HG02571 (cell line): Measurements from ENCODE around the gene CYB5R3.

ENCODE experiments used
- ATAC-seq: cut with Tn5 transposase; IDR thresholded peaks from one replicate; pipeline ENCODE4 v1.9.1; 2021; ENCODE audit warnings: mild to moderate bottlenecking, moderate library complexity; ENCODE audit not compliant: unreplicated experiment

Gene CYB5R3

DNA sequence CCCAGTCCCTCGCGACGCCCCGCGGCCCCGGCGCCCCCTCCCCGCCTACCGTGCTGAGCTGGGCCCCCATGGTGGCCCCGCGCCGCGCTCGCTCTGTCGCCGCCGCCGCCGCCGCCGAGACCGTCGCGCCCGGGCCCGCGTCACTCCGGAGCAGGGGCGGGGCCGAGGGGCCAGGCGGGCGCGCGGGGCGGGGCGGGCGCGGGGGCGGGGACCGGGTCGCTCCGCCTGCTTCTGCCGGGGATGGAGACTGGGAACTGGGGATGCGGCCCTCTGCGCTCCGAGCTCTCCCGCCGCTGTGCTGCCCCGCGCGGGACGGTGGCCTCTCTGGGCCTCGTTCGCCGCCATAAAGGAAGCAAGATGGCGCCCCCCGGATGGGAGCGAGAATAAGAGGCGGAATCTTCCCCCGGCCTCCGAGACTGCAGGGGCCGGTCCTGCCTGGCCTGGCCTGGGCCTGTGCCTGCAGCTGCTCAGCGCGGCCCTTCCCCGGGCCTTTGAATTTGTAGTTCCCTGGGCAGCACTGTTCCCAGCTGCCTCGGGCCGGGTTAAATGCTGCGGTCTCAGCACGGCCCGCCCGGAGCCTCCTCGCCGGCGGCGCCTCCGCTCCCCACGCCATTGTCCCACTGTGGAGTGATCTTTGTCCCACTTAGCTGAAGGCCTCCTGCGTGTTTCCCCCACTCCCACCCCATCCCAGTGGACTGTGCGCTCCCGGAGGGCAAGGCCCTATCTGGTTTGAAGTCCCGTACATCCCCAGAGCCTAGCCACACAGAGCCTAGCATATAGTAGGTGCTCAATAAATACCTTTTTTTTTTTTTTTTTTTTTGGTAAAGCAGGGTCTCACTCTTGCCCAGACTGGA, at the start of gene CYB5R3:
CYB5R3 (minus strand) TSS at position 147 of the 854 bp plus-strand sequence; CDS start at position 70, 77 bp downstream.
- ATAC-seq: peak; percentile 60

DNA sequence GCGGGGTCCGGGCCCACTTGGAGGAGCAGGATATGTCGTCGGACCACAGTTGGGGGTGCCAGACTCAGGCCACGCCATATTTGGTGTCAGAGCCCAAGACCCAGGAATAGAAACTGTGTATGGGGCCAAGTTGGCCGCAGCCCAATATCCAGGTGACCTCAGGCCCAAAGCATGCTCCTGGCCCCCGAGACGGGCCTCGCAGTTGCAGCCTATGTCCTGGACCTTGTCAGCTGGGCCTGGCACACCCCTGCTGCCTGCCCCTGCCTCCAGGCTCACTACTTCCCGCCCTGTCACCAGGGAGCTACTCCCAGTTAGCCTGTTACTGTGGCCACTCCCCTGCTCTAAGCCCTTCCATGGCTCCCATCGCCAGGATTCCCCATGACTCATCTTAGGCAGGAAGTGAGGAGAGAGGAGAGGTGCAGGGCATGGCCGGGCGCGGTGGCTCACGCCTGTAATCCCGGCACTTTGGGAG, 48.4 kb upstream of the CYB5R3 start:
- no peak for ATAC-seq

GRCh38 chr22:42696331-42696967, 47.3 kb upstream of the CYB5R3 start:
- no peak for ATAC-seq

GRCh38 chr22:42695294-42695693, 46.1 kb upstream of the CYB5R3 start:
- ATAC-seq: no peak

DNA sequence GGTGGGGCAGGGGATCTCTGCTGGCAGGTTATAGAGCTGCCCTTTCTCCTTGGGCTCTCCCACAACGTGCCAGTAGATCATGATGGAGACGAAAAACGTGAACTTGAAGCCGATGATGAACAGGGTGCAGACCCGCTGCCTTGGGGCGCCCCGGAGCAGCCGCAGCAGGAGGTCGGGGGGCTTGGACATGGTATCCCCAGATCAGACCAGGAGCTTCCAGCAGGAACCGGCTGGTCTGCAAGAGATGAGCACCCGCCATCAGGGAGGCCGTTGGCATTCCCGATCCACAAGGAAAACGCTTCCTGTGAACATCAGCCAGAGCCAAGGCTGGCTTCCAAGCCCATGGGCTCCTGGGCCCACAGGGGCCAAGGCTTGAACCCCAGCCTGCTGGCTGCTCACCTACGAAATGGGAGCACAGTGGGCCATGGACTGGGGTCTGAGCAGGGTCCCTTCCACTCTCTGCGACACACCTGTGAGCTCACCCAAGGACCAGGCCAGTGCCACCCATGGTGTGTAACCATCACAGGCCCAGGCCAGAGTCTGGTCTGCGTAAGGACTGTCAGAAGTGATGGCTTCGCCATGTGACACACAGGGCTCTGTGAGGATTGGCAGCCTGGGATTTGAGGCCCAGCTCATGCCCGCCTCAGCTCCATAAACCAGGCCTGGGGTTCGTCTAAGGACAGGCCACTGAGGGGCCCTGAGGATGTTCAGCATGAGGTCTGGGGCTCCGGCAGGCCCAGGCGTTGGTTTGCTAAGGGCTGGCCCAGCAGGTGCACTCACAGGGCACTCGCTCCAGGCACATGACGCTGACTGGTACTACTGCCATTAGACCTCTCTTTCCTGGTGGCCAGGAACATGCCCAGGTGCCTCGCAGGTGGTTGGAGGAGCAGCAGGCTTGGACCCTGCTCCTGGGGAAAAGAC, 44.8 kb upstream of the CYB5R3 start:
- no peak for ATAC-seq

DNA sequence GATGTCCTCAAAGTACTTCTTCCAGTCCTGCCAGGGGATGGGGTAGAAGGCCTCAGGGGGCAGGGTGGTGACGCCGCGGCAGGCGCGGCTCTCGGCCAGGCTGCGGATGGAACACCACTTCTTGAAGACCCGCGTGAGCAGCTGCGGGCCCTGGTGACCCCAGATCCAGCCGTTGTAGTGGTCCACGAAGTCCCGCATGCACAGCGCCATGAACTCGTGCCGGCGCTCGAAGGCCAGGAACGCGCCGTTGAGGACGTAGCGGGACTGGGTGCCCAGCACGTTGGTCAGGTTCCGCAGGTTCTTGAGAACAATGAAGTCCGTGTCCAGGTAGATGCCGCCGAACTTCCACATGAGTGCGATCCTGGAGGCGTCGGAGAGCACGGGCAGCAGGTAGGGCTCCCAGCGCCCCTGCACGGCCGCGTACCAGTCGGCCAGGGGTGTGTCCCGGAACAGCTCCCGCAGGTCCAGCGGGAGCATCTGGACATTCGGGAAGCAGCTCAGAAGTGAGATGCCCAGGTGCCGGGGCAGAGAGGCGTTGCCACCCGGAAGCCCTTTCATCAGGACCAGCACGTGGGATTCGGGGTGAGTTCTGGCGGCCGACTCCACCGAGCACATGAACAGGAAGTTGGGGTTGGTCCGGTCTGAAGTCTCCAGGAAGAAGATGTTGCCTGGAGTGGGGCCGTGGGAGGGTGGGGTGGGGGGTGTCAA, 44.0 kb upstream of the CYB5R3 start:
- ATAC-seq: no peak

DNA sequence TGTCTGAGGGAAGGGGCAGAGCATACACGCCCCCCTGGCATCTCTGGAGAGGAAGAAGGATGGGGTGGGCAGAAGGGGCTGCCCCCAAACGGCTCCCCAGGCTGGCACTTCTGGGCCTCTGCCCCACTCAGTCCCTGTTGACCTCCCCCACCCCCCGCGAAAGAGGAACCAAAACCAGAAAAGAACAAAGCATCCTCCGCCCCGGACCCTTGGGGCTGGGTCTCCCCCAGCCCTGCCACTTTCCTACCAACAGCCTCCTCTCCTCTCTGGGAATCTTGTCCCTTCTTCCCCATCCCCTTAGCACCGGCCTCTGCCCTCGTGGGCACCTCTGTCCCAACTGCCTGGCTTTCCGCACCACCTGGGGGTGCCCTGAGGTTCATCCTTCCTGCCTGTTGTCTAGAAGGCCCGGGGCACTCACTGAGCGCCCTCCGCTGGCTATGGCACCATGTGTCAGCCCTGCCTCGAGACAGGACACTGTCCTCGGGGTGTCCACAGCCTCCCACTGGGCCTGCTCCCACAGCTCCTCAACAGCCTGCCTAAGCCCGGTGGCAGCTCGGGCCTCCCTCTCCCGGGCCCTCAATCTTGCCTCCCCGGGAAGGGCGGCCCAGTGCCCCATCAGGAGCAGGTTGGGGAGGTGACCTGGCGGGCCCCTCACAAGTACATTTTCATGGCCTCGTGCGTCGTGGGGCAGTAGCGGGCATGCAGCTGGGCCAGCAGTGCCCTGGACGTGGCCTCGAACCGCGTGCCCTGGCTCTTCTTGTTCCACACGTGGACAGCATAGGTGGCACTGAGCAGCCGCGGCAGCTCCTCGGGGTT, 43.3 kb upstream of the CYB5R3 start:
- no peak for ATAC-seq

DNA sequence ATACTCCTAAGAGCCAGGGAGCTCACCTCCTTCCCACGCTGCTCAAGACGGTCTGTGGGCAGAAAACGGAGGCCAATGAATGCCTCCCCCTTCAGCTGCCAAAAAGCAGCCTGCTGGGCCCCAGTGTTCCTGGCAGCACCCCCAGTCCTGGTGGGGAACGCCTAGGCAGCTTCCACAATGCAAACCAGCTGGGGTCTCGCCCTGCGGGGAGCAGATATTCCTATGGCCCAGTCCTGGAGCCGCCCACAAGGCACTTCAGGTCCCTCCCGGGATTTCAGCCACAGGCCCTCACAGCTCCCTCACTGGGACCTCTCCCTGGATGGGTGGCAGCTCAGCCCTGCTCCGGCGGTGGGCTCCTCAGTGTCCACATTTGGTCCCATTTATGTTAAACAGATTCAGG, 42.2 kb upstream of the CYB5R3 start:
- ATAC-seq: no peak

GRCh38 chr22:42688241-42689211, 39.3 kb upstream of the CYB5R3 start:
- ATAC-seq: no peak

GRCh38 chr22:42686756-42687491, 37.7 kb upstream of the CYB5R3 start:
- no peak for ATAC-seq

GRCh38 chr22:42685941-42686653, 36.9 kb upstream of the CYB5R3 start:
- no peak for ATAC-seq

DNA sequence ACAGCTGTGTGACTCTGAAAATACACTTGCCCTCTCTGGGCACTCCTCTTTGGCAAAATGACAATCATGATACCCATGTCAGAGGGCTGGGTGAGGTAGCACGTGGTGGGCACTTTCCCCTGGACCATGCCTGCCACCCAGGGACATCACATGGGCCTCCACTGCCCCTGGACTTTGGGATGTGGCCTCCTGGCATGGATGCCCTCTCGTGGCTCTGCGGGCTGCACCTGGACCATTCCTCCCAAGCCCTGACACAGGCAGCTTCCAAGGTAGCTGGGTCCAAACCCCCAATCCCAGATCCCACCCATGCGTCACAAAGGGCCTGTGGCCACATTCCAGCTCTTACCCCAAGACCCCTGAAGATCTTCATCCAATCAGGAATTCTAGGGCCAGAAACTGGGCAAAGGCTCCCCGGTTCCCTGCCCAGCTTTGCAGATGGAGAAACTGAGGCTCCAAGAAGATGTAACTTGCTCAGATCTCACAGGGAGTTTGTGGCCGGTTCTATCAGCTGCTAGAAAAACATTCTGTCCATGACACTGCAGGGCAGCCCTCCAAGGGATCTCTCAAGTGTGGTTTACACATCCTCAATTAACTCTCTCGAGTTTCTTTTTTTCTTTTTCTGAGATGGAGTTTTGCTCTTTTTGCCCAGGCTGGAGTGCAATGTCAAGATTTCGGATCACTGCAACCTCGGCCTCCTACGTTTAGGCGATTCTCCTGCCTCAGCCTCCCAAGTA, 35.4 kb upstream of the CYB5R3 start:
- ATAC-seq: no peak

GRCh38 chr22:42683578-42684283, 34.5 kb upstream of the CYB5R3 start:
- ATAC-seq: no peak

- no peak for ATAC-seq
These were observed 33.1 kb upstream of the CYB5R3 start for GRCh38 chr22:42682113-42682851.

DNA sequence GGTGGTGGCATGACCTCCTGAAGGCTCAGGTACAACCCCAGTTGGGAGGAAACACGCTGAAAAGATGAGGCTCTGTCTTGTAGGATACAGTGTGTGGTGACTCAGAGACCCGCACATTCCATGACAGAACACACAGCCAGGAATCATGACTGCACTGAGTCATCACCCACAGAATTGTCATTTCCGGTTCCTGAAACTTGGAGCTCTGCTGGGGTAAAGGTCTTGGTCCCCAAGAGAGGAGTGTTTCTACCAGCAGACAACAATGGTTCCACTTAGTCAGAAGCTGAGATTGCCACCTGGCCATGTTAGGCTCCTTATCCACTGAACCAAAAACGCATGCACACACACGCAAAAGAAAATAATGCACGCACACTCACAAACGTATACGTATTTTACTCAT, 31.5 kb upstream of the CYB5R3 start:
- no peak for ATAC-seq
